G401 (cell line): ENCODE results near the gene TIMM23B. TPM values are rescaled to one million over a fixed set of nuclear protein-coding genes. Genes with fewer than 3 reads are reported as not detected.
"Not testable (repeated sequence)": the region's sequence is repeated elsewhere in the genome, so short reads cannot be mapped to it uniquely, and the experiment has no call there.

Experiments
- DNase-seq: peaks from one replicate; pipeline ENCODE4 v3.0.0-alpha.2; 2015; ENCODE audit warnings: low spot score
- in situ Hi-C: cut with HindIII; loops from 2 replicates; pipeline ENCODE4 v1.10.0; 2016; ENCODE audit warnings: low sequenced_read_pairs, mixed read lengths
- total RNA-seq: library from RNA; depleted of rRNA; stranded (reverse); fragments of >200 nt; shearing (Covaris generic); gene quantifications from 2 replicates; pipeline ENCODE4 v1.2.3, GENCODE V29; 2014; rRNA removed

The TIMM23B gene
- total RNA-seq, 1 experiment from 2014 or later, result 14.8 TPM

DNA sequence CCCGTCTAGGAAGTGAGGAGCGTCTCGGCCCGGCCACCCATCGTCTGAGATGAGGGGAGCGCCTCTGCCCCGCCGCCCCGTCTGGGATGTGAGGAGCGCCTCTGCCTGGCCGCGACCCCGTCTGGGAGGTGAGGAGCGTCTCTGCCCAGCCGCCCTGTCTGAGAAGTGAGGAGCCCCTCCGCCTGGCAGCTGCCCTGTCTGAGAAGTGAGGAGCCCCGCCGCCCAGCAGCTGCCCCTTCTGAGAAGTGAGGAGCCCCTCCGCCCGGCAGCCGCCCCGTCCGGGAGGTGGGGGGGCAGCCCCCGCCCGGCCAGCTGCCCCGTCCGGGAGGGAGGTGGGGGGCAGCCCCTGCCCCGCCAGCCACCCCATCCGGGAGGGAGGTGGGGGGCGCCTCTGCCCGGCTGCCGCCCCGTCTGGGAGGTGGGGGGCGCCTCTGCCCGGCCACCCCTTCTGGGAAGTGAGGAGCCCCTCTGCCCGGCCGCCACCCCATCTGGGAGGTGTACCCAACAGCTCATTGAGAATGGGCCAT lies 28.5 kb downstream of the TIMM23B start:
- DNase-seq, in situ Hi-C loops: not testable (repeated sequence)

DNA sequence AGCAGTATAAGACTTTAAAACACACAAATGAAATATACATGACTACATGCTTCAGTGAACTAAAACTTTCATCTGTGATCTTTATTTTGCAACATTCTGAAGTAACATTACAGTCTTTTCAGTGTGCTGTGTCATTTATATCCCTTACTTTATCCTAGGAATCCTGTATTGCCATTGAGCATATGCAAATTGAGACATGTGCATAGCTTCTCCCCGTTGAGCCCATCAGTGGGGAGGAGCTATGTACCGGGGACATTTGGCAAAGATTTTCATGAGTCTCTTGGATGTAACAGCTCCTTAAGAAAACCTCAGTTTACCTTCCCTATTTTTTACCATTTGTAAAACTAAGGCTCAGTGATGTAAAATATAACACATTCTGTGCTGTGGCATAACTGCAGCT lies 29.6 kb downstream of the TIMM23B start:
- in situ Hi-C loops, DNase-seq: not testable (repeated sequence)

GRCh38 chr10:49972094-49972493 lies 30.2 kb downstream of the TIMM23B start:
- DNase-seq, in situ Hi-C loops: not testable (repeated sequence)

DNA sequence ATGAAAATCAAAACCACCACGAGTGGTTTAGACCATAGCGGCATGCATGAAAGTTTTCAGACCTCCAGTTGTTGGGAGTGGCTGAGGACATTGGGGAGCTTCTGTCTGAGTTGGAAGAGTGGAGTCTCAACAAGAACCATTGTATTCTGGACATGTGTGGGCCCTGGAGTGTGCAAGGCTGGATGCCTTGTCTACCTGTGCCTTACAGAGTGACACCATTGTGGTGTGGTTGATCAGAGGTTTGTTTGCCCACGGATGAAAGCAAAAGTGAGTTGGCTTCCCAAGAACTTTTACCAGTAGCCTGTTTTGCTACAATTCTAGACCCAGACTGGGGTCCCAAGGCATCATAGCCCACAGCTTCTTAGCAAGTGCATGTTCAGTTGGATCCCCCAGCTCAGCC lies 35.9 kb downstream of the TIMM23B start:
- DNase-seq, in situ Hi-C loops: not testable (repeated sequence)

- DNase-seq, in situ Hi-C loops: not testable (repeated sequence)
These were observed 45.4 kb downstream of the TIMM23B start for GRCh38 chr10:49987207-49987606.

DNA sequence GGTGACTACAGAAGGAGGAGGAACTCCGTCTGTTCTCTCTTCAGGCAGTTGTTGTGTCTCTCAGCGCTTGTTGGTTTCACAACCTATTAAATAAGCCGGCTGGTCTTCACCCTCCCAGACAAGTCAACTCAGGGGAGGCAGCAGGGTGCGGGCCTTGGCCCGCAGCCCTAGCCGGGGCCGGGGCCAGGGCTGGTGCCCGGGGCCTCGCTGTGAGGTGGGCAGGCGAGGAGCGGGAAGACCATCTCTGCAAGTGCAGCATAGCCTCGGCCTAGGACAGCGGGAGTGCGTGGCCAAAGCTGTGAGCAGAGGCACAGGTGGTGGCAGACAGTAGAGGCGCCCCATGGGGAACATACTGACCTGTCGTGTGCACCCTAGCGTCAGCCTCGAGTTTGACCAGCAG lies 46.5 kb downstream of the TIMM23B start, which contains the start of gene AGAP6:
TSS of gene AGAP6 (plus strand) at position 31 of the 400 bp plus-strand sequence. CDS start at position 341, 310 bp downstream.
- DNase-seq, in situ Hi-C loops: not testable (repeated sequence)

DNA sequence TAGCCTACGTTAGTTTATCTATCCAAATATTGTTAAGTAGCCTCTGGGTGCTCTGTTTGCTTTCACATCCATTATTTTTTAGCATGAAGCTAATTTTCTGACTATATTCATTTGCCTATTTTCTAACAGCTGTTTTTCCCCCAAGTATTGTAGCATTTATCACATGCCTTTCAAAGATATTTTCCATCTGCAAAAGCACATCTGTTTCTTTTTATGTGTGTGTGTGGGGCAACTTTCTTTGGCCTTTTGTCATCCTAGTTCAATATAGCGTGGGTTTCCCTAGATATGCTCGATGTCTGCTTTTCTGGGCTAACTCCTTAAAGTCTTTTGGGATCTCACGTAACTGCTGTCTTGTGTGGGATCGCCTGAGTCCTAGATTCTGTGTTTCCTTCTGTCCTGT lies 53.5 kb downstream of the TIMM23B start:
- DNase-seq, in situ Hi-C loops: not testable (repeated sequence)

GRCh38 chr10:50014024-50014423 lies 72.2 kb downstream of the TIMM23B start:
- in situ Hi-C loops, DNase-seq: not testable (repeated sequence)

DNA sequence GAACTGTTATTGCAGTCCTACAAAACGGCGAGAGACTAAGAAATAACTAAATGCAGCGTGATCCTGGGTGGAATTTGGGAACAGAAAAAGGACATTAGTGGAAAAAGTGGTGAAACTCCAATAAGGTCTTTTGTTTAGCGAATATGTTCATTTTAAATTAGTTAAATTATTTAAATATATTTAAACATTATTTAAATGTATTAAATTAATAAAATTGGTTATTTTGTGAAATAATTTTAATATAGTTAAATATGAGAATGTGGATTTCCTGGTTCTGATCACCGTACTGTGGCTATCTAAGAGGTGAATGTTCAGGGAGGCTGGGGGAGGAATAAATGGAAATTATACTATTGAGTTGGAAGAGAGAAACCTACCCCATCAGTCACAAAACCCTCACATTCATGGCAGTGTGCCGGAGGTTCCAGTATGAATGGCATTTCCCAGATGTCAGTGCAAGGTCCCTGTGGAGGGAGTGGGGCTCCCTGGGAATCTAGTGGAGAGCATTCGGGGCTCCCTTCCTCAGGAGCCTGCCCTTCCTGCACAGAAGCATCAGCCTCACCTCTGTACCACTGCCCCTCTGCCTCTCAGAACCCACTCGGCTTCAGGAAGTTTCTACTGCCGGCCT lies 73.9 kb downstream of the TIMM23B start:
- DNase-seq, in situ Hi-C loops: not testable (repeated sequence)

DNA sequence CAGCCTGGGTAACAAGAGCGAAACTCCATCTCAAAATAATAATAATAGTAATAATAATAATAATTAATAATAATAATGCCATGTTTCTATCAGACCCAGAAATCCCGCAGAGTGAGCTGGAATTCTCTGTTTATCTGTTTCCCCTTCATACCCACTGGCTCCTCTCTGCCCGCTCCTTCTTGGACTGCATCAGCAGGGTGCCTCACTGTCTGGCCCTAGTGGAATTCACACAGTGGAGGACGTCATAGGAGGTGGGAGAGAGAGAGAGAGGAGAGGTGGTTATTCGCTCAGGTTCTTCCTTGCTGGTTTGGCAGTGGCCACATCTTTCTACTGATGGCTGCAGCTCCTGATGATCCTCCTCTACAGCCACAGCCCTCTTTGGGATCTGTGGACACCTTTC lies 75.1 kb downstream of the TIMM23B start:
- in situ Hi-C loops, result not testable (repeated sequence)

DNA sequence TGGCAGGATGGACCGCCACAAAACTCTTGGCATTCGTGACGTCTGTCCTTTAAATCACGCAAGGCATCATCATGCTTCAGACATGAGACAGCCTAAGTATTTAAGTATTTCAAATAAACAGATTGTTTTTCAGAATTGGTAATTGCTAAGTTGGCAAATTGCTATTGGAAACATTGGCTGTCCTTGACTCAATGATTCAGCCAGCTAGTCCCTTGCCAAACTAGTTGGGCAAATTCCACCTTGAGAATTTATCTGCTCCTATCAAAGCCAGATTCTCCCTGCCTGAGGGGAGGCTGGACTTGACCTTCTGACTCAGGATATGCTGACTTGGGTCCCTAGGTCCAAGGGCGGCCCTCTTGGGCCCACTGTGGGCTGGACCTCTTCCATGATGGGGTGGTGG lies 75.8 kb downstream of the TIMM23B start:
- in situ Hi-C loops, DNase-seq: not testable (repeated sequence)

More for the DNA sequence above, 75.1 kb downstream of the TIMM23B start:
- DNase-seq, result not testable (repeated sequence)

DNA sequence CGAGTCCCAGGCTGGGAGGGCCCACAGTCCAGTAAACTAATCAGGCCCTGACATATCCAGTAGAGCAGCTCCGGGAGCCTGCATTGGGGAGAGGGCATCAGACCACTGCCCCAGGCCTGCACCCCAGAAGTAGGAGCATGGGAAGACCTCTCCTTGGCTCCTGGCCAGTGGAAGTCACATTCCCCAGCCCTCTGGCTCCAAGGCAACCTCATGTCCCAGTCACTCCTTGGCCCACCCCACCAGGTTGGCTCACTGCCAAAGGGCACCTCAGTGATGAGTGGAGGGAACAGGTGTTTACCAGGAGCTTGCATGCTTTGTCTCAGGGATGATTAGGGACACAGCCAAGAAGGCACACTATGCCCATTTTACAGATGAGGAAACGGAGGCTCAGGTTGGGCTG lies 77.4 kb downstream of the TIMM23B start:
- in situ Hi-C loops, DNase-seq: not testable (repeated sequence)

- in situ Hi-C loops, DNase-seq: not testable (repeated sequence)
These were observed 78.7 kb downstream of the TIMM23B start for GRCh38 chr10:50020451-50021024.

DNA sequence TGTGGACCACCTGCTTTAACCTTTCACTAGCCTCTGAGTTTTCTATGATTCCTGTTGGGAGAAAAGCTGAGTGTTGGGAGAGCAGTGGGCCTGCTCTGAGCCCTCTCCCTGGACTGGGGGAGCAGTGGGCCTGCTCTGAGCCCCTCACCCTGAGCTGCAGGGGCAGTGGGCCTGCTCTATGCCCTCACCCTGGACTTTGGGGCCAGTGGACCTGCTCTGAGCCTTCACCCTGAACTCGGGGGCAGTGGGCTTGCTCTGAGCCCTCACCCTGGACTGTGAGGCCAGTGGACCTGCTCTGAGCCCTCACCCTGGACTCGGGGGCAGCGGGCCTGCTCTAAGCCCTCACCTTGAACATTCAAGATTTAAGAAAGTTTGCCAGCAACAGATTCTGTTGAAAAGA lies 79.8 kb downstream of the TIMM23B start:
- no peak for DNase-seq
- in situ Hi-C loops, result no loop called here

Other genes starting within 250 kb of the TIMM23B start
- gene OGDHL, start 179.7 kb upstream of the TIMM23B start, total RNA-seq, result 7.6 and 12.8 TPM in 2 replicates
- 22.9 and 29.6 TPM in 2 replicates for gene PARG, start within 50 bp of the TIMM23B start, total RNA-seq
- 1.3 and 2.0 TPM in 2 replicates for gene AGAP6, start 46.4 kb downstream of the TIMM23B start, total RNA-seq
- gene WASHC2A, start 125.9 kb downstream of the TIMM23B start, total RNA-seq, result 30.6 and 38.3 TPM in 2 replicates